Esophagus squamous epithelium (tissue), 4 donors: ENCODE data around the gene SSX2IP.

Source experiments
- POLR2A ChIP-seq, 4 donors: fragments of 450-650 bp; IDR thresholded peaks; one replicate each; pipeline ENCODE4 v1.6.1; 2017; ENCODE audit warnings: antibody characterized with exemption in 4 of 4, mild to moderate bottlenecking in 4 of 4, moderate library complexity in 3 of 4
- TF ChIP-seq, protein P1 (sequence below), 6 experiments: fragments of 450-650 bp in 4 of 6; fragments of 200-600 bp in 2 of 6; sonication (generic) in 2 of 6; IDR thresholded peaks; one replicate each; pipeline ENCODE4 v1.5.1; 2016 to 2019; ENCODE audit warnings: antibody characterized with exemption in 6 of 6, mild to moderate bottlenecking in 4 of 6, moderate library complexity in 4 of 6

DNA sequence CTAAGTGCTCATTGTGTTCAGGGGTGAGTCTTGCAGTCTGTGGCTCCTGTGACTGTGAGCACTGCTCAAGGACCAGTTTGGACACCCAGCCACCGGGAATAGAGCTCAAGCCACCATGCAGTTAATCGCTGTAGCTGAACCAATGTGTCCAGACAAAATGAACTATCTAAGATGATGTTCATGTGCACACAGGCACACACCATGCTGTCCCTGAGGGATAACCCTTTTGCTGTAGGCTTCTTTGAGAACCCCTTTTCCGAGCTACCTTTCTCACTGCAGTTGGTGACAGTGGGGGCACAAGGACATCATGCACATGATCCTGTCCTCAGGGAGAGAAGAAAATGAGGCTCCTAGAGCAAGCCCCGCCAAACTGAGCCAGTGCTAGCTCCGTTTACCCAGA is 65.4 kb downstream of the SSX2IP start:
- TF ChIP-seq, protein P1, sequence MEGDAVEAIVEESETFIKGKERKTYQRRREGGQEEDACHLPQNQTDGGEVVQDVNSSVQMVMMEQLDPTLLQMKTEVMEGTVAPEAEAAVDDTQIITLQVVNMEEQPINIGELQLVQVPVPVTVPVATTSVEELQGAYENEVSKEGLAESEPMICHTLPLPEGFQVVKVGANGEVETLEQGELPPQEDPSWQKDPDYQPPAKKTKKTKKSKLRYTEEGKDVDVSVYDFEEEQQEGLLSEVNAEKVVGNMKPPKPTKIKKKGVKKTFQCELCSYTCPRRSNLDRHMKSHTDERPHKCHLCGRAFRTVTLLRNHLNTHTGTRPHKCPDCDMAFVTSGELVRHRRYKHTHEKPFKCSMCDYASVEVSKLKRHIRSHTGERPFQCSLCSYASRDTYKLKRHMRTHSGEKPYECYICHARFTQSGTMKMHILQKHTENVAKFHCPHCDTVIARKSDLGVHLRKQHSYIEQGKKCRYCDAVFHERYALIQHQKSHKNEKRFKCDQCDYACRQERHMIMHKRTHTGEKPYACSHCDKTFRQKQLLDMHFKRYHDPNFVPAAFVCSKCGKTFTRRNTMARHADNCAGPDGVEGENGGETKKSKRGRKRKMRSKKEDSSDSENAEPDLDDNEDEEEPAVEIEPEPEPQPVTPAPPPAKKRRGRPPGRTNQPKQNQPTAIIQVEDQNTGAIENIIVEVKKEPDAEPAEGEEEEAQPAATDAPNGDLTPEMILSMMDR (IDR thresholded peaks at IDR 0.05): no peak
- TF ChIP-seq POLR2A (IDR thresholded peaks at IDR 0.05): no peak
